Body of pancreas (tissue), 4 donors: ENCODE measurements around the gene SLC25A10. TPM values are rescaled to one million over a fixed set of nuclear protein-coding genes. Genes with fewer than 3 reads are reported as not detected.

Experiments
- ATAC-seq: fragments of 150-250 bp; one replicate; pipeline ENCODE4 v1.9.1; 2016
- DNase-seq, 4 donors: peaks; one replicate each; pipeline ENCODE4 v3.0.0-alpha.2; 2019
- H3K27ac ChIP-seq, 4 donors: fragments of 200-600 bp; sonication (generic); 1 replicate in 3 of 4; 2 replicates in 1 of 4; pipeline versions ENCODE4 v1.5.1 to v1.6.1; 2016 to 2019; ENCODE audit warnings: mild to moderate bottlenecking in 1 of 4, mixed read lengths in 1 of 4, moderate library complexity in 1 of 4
- H3K27me3 ChIP-seq, 2 donors: fragments of 200-600 bp; sonication (generic); one replicate each; pipeline ENCODE4 v1.6.0; 2016; ENCODE audit warnings: mild to moderate bottlenecking in 1 of 2
- H3K36me3 ChIP-seq, 2 donors: fragments of 200-600 bp; sonication (generic); replicated peaks in 1 of 2; 2 replicates each; pipeline ENCODE4 v1.5.1; 2016; ENCODE audit warnings: low read depth in 2 of 2; ENCODE audit not compliant: insufficient read depth in 1 of 2
- H3K4me1 ChIP-seq: fragments of 200-600 bp; sonication (generic); one replicate; pipeline ENCODE4 v1.6.0; 2016
- H3K4me3 ChIP-seq, 2 donors: fragments of 200-600 bp; sonication (generic); 1 replicate in 1 of 2; 2 replicates in 1 of 2; pipeline ENCODE4 v1.5.1; 2016 to 2019
- H3K9me3 ChIP-seq, 3 donors: fragments of 200-600 bp; sonication (generic); 1 replicate in 2 of 3; 2 replicates in 1 of 3; pipeline ENCODE4 v1.5.1; 2016
- CTCF ChIP-seq, 7 experiments: fragments of 450-650 bp in 4 of 7; fragments of 200-600 bp in 3 of 7; sonication (generic) in 3 of 7; IDR thresholded peaks; one replicate each; pipeline ENCODE4 v1.5.1; 2016 to 2019; ENCODE audit warnings: antibody characterized with exemption in 7 of 7
- POLR2A ChIP-seq, 3 donors: fragments of 450-650 bp; IDR thresholded peaks; one replicate each; pipeline ENCODE4 v1.6.1; 2016; ENCODE audit warnings: antibody characterized with exemption in 3 of 3, mild to moderate bottlenecking in 2 of 3
- WGBS, 2 donors: methylation state at CpG; one replicate each; pipeline ENCODE4 v1.1.5; 2017; 5-methylcytosine and 5-hydroxymethylcytosine counted together
- intact Hi-C: fragments of 100-400 bp; cut with DNase I; formaldehyde crosslinking; loops from one replicate; pipeline ENCODE4 v1.15.1; 2023
- total RNA-seq, 2 donors: library from RNA; depleted of rRNA; stranded (reverse); fragments of >200 nt; gene quantifications; one replicate each; pipeline ENCODE4 v1.1.0, GENCODE V29; 2016

SLC25A10 gene
- total RNA-seq, 2 donors from 2014 or later = 15.8 to 18.9 TPM

GRCh38 chr17:81681672-81682071, 30.4 kb upstream of the SLC25A10 start:
- 38 to 52% methylated on average over 15 to 17 of the region's 17 CpGs for WGBS, 2 donors
- H3K9me3 ChIP-seq = no peaks in the 10 kb centered on the region
- intact Hi-C loops = no loop called here
- no peak for ATAC-seq
- peaks cover 0 to 2% of the 10 kb centered on the region in 2 donors for H3K36me3 ChIP-seq
- H3K4me1 ChIP-seq = peaks cover 39% of the 10 kb centered on the region
- TF ChIP-seq CTCF (IDR thresholded peaks at IDR 0.05) (no peak), POLR2A (IDR thresholded peaks at IDR 0.05) (no peak)
- H3K27me3 ChIP-seq = no peaks in the 10 kb centered on the region
- H3K27ac ChIP-seq = peak overlapping the region; percentile 25 to 86 (median 44)
- DNase-seq = peak; percentile 42 to 70 (median 65)
- no peak overlapping the region for H3K4me3 ChIP-seq

DNA sequence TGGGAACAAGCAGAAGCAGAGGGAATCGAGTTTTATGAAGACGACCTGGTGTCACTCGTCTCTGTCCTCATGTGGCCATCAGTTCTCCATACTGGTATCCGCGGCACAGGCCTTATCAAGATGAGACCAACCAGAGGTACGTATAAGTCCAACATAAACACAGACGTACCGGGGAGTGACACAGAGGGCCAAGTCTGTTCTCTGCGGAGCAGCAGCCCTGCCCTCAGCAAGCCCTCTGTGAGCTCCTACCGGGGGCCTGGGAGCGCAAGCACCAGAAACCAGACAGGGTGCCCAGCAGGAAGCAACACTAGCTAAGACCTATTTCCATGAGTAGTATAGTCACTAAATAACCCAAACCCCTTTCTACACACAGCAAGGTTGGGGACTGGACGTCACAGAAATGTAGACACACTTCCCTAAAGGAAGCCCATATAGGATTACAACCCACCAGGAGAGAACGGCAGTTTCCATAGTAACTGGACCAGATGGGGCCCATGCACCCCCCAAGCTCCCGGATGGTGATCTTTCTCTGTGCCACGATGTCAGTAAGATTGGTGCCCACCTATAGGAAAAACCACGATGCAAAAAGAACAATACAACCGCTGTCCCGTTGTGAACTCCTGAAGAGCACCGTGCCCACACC, 29.4 kb upstream of the SLC25A10 start:
- peaks cover 0 to 8% of the 10 kb centered on the region in 2 donors for H3K36me3 ChIP-seq
- H3K4me3 ChIP-seq = peak overlapping the region; percentile 86 to 95
- peak overlapping the region in 3 of 4 donors; percentile 66 to 86 (median 85) for H3K27ac ChIP-seq
- 17 to 32% methylated on average over 6 to 19 of the region's 19 CpGs for WGBS, 2 donors
- no peaks in the 10 kb centered on the region for H3K27me3 ChIP-seq
- TF ChIP-seq CTCF (IDR thresholded peaks at IDR 0.05) (no peak), POLR2A (IDR thresholded peaks at IDR 0.05) (no peak)
- H3K4me1 ChIP-seq = peaks cover 39% of the 10 kb centered on the region
- DNase-seq (no peak), ATAC-seq (no peak)
- no peaks in the 10 kb centered on the region for H3K9me3 ChIP-seq
- intact Hi-C loops = no loop called here

DNA sequence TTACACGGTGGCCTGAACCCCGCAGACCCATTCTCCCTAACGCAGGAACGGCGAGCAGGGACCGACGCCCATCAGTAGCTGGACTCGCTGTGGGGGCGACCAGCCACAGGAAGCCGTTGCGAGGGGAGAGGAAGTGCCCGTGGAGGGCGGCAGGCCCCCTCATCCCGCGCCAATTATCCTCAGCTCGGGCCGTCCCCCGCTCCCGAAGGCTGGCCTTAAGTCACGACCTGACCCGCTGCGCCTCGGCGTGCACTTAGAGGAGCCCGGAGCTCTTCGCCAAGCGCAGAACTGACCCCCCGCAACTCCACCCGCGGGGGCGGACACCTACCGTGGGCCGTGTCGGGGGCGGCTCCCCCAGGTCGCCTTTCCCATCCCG, 28.9 kb upstream of the SLC25A10 start:
- Histone ChIP-seq H3K4me1 (peaks cover 39% of the 10 kb centered on the region), H3K36me3 (peaks cover 0 to 8% of the 10 kb centered on the region in 2 donors)
- peak; percentile 15 for ATAC-seq

GRCh38 chr17:81683584-81684441, 28.3 kb upstream of the SLC25A10 start, which contains the start of the genes ARL16 and HGS:
ARL16 (minus strand) TSS chr17:81683797; CDS start chr17:81683753, 44 bp downstream.
HGS (plus strand) TSS chr17:81684011; CDS start chr17:81684067, 56 bp downstream.
- H3K4me1 ChIP-seq = peaks cover 39% of the 10 kb centered on the region
- 0% methylated on average over 106 of the region's 112 CpGs; no CpG with 5 or more reads in 1 of the 2 donors for whole genome bisulfite sequencing, 2 donors
- peak in 1 of 7 experiments; percentile 10 for TF ChIP-seq CTCF (IDR thresholded peaks at IDR 0.05)
- TF ChIP-seq POLR2A (IDR thresholded peaks at IDR 0.05) = peak; percentile 39 to 73 (median 59)
- DNase-seq (peak; percentile 98), ATAC-seq (peak; percentile 98)
- H3K27me3 ChIP-seq = no peaks in the 10 kb centered on the region
- H3K27ac ChIP-seq = peak within 1 kb of the TSS; percentile 62 to 86 (median 76)
- peak within 1 kb of the TSS; percentile 86 to 95 for H3K4me3 ChIP-seq
- intact Hi-C loops = no loop called here
- H3K36me3 ChIP-seq = peaks cover 0 to 10% of the 10 kb centered on the region in 2 donors
- no peaks in the 10 kb centered on the region for H3K9me3 ChIP-seq

More for the DNA sequence above, 28.9 kb upstream of the SLC25A10 start:
- WGBS, 2 donors = 0% methylated on average over 1 to 37 of the region's 37 CpGs
- H3K27me3 ChIP-seq = no peaks in the 10 kb centered on the region
- intact Hi-C loops = no loop called here
- DNase-seq = peak in 1 of 4 donors; percentile 20
- peak overlapping the region; percentile 86 to 95 for H3K4me3 ChIP-seq
- TF ChIP-seq POLR2A (IDR thresholded peaks at IDR 0.05) (no peak), CTCF (IDR thresholded peaks at IDR 0.05) (no peak)
- H3K27ac ChIP-seq = peak overlapping the region; percentile 51 to 86 (median 76)
- H3K9me3 ChIP-seq = no peaks in the 10 kb centered on the region
